H1 (cell line): ENCODE data around the gene CHAT. TPM values are rescaled to one million over a fixed set of nuclear protein-coding genes. Genes with fewer than 3 reads are reported as not detected.

Source experiments
- CTCF ChIA-PET: fragments of 300-600 bp; sonication (Branson Sonifier 250); formaldehyde crosslinking; loops from one replicate; lab custom pipeline; 2021; ENCODE audit not compliant: partially characterized antibody; lab: Charles Lee
- POLR2A ChIA-PET: fragments of 300-600 bp; sonication (Branson Sonifier 250); formaldehyde crosslinking; loops from one replicate; lab custom pipeline; 2021; ENCODE audit warnings: inconsistent platforms; ENCODE audit not compliant: partially characterized antibody; lab: Charles Lee
- DNase-seq, 2 experiments: peaks; one replicate each; pipeline versions ENCODE4 v3.0.0 to v3.0.0-alpha.2; 2010 to 2022; ENCODE audit warnings: low spot score in 2 of 2, low read depth in 1 of 2, mixed read lengths in 1 of 2
- FAIRE-seq: peaks from 2 replicates; lab custom pipeline; 2011; peaks lifted over from hg19 to GRCh38; lab: Jason Lieb, UNC
- H2AFZ ChIP-seq: 2 replicates; pipeline ENCODE4 v1.8.1; 2012; ENCODE audit warnings: low read length, inconsistent platforms
- H2AK5ac ChIP-seq: 2 replicates; pipeline ENCODE4 v1.6.1; 2013; ENCODE audit warnings: low read depth, low read length
- H2BK120ac ChIP-seq: replicated peaks from 2 replicates; pipeline ENCODE3; 2013; ENCODE audit warnings: low read depth, low read length, inconsistent platforms
- H2BK12ac ChIP-seq: 2 replicates; pipeline ENCODE4 v1.6.1; 2013; ENCODE audit warnings: low read depth, low read length
- H2BK15ac ChIP-seq: 2 replicates; pipeline ENCODE4 v1.6.1; 2013; ENCODE audit warnings: low read length
- H2BK20ac ChIP-seq: 2 replicates; pipeline ENCODE4 v1.6.1; 2013; ENCODE audit warnings: low read length
- H2BK5ac ChIP-seq: 2 replicates; pipeline ENCODE4 v1.6.1; 2013; ENCODE audit warnings: low read depth, low read length
- H3K14ac ChIP-seq: 2 replicates; pipeline ENCODE4 v1.6.1; 2013; ENCODE audit warnings: inconsistent platforms; ENCODE audit not compliant: insufficient read length
- H3K18ac ChIP-seq: 2 replicates; pipeline ENCODE4 v1.6.1; 2013; ENCODE audit warnings: low read length; ENCODE audit errors: extremely low read depth
- H3K23ac ChIP-seq: 2 replicates; pipeline ENCODE4 v1.6.1; 2013; ENCODE audit warnings: inconsistent platforms; ENCODE audit not compliant: insufficient read length
- H3K23me2 ChIP-seq: 2 replicates; pipeline ENCODE4 v1.6.1; 2013; ENCODE audit warnings: low read depth, low read length
- H3K27ac ChIP-seq: 2 replicates; pipeline ENCODE4 v1.6.1; 2011; ENCODE audit warnings: low read depth, low read length, inconsistent platforms
- H3K27me3 ChIP-seq, 4 experiments: replicated peaks in 1 of 4; 1 replicate in 1 of 4; 2 replicates in 3 of 4; pipeline versions ENCODE4 v1.6.1 to v1.8.1; 2011 to 2013; ENCODE audit warnings: low read length in 3 of 4, mild to moderate bottlenecking in 3 of 4, inconsistent platforms in 2 of 4, mixed read lengths in 2 of 4, moderate library complexity in 1 of 4; ENCODE audit not compliant: control insufficient read depth in 3 of 4, insufficient read depth in 3 of 4; ENCODE audit errors: extremely low read depth in 1 of 4
- H3K36me3 ChIP-seq, 4 experiments: 2 replicates each; pipeline versions ENCODE4 v1.6.1 to v1.8.1; 2011 to 2013; ENCODE audit warnings: mild to moderate bottlenecking in 4 of 4, low read length in 3 of 4, moderate library complexity in 2 of 4, control low read depth in 1 of 4, inconsistent platforms in 1 of 4; ENCODE audit not compliant: insufficient read depth in 4 of 4, control insufficient read depth in 2 of 4
- H3K4ac ChIP-seq: replicated peaks from 2 replicates; pipeline ENCODE3; 2013; ENCODE audit warnings: low read length, low read depth, mixed read lengths, inconsistent platforms; ENCODE audit not compliant: insufficient read length
- H3K4me1 ChIP-seq, 4 experiments: replicated peaks in 1 of 4; 1 replicate in 1 of 4; 2 replicates in 3 of 4; pipeline versions ENCODE4 v1.6.1 to v1.8.1; 2011 to 2013; ENCODE audit warnings: low read length in 3 of 4, inconsistent platforms in 2 of 4, mixed read lengths in 1 of 4; ENCODE audit not compliant: insufficient read depth in 4 of 4, control insufficient read depth in 3 of 4
- H3K4me2 ChIP-seq, 2 experiments: 2 replicates each; pipeline versions ENCODE4 v1.6.1 to v1.8.1; 2011 to 2013; ENCODE audit warnings: low read depth in 2 of 2, low read length in 2 of 2, control low read depth in 1 of 2, inconsistent platforms in 1 of 2, mild to moderate bottlenecking in 1 of 2; ENCODE audit not compliant: insufficient read depth in 1 of 2
- H3K4me3 ChIP-seq, 4 experiments: fragments of 200-600, 300-600 bp in 1 of 4; sonication (generic), shearing (Covaris generic), sonication (Bioruptor Twin) in 1 of 4; 2 replicates each; pipeline versions ENCODE4 v1.5.1 to v1.8.1; 2011 to 2016; ENCODE audit warnings: low read length in 4 of 4, low read depth in 3 of 4, control low read depth in 2 of 4, inconsistent platforms in 2 of 4, mild to moderate bottlenecking in 2 of 4, mixed read lengths in 1 of 4, moderate library complexity in 1 of 4; ENCODE audit not compliant: insufficient read depth in 2 of 4; ENCODE audit errors: extremely low read depth in 1 of 4
- H3K56ac ChIP-seq: replicated peaks from 2 replicates; pipeline ENCODE3; 2013; ENCODE audit warnings: low read depth, mild to moderate bottlenecking, mixed read lengths, low read length, inconsistent platforms; ENCODE audit not compliant: insufficient read length
- H3K79me1 ChIP-seq: 2 replicates; pipeline ENCODE4 v1.6.1; 2013; ENCODE audit warnings: low read depth, low read length, control low read depth
- H3K79me2 ChIP-seq, 2 experiments: 2 replicates each; pipeline versions ENCODE4 v1.6.1 to v1.8.1; 2012 to 2013; ENCODE audit warnings: low read length in 2 of 2, mild to moderate bottlenecking in 2 of 2, inconsistent platforms in 1 of 2; ENCODE audit not compliant: insufficient read depth in 2 of 2, control insufficient read depth in 1 of 2
- H3K9ac ChIP-seq, 4 experiments: replicated peaks in 1 of 4; 1 replicate in 1 of 4; 2 replicates in 3 of 4; pipeline versions ENCODE4 v1.6.1 to v1.8.1; 2011 to 2013; ENCODE audit warnings: low read depth in 3 of 4, low read length in 3 of 4, control low read depth in 2 of 4, mild to moderate bottlenecking in 2 of 4, moderate library complexity in 2 of 4, inconsistent platforms in 1 of 4; ENCODE audit errors: extremely low read depth in 1 of 4
- H3K9me3 ChIP-seq, 2 experiments: 2 replicates each; pipeline versions ENCODE4 v1.6.1 to v1.8.1; 2012 to 2013; ENCODE audit warnings: mild to moderate bottlenecking in 2 of 2, moderate library complexity in 2 of 2, control low read depth in 1 of 2, inconsistent platforms in 1 of 2, low read depth in 1 of 2, low read length in 1 of 2, mixed read lengths in 1 of 2; ENCODE audit not compliant: insufficient read depth in 2 of 2
- H4K20me1 ChIP-seq, 2 experiments: replicated peaks in 1 of 2; 2 replicates each; pipeline versions ENCODE3 to v1.8.1; 2011 to 2013; ENCODE audit warnings: inconsistent platforms in 2 of 2, low read length in 2 of 2, mild to moderate bottlenecking in 1 of 2; ENCODE audit not compliant: insufficient read depth in 2 of 2, control insufficient read depth in 1 of 2
- H4K5ac ChIP-seq: 2 replicates; pipeline ENCODE4 v1.6.1; 2013; ENCODE audit warnings: low read length, low read depth, mixed read lengths, inconsistent platforms; ENCODE audit not compliant: insufficient read length
- H4K8ac ChIP-seq: 2 replicates; pipeline ENCODE4 v1.8.0; 2013; ENCODE audit warnings: mild to moderate bottlenecking, moderate library complexity, low read length, inconsistent platforms; ENCODE audit not compliant: insufficient read depth; ENCODE audit errors: extremely low read depth
- H4K91ac ChIP-seq: replicated peaks from 2 replicates; pipeline ENCODE3; 2013; ENCODE audit warnings: low read length, mixed read lengths, inconsistent platforms; ENCODE audit not compliant: insufficient read length
- JUN ChIP-seq: IDR thresholded peaks from 2 replicates; pipeline ENCODE4 v1.6.1; 2011; ENCODE audit warnings: low read depth, mild to moderate bottlenecking, improper control_type of control experiment, low read length
- WGBS, 2 experiments: shearing (Covaris generic) in 1 of 2; methylation state at CpG; one replicate each; pipeline versions ENCODE4 v1.1.6 to v1.1.7; 2013 to 2015; ENCODE audit warnings: low lambda C conversion rate in 2 of 2, mixed read lengths in 2 of 2, inconsistent platforms in 1 of 2, low coverage in 1 of 2, missing lambda C conversion rate in 1 of 2; ENCODE audit not compliant: insufficient replicate concordance in 2 of 2, insufficient coverage in 1 of 2, insufficient read length in 1 of 2; ENCODE audit errors: extremely low coverage in 1 of 2, missing lambda C conversion rate in 1 of 2; 5-methylcytosine and 5-hydroxymethylcytosine counted together
- polyA plus RNA-seq, 7 experiments: library from polyadenylated mRNA; depleted of rRNA in 3 of 7; stranded (reverse) in 5 of 7; unstranded in 2 of 7; fragments of >200 nt in 5 of 7; fragments of 200-250 nt in 2 of 7; gene quantifications; 1 replicate in 5 of 7; 2 replicates in 1 of 7; 4 replicates in 1 of 7; pipeline versions ENCODE4 v1.2.1 to v1.2.3, GENCODE V29; 2011 to 2013; ENCODE audit warnings: missing spikeins in 2 of 7, mixed read lengths in 2 of 7
- total RNA-seq: library from RNA; stranded (reverse); fragmentation: NEBNext Ultra II Directional; extraction: Animal tissue kit (Norgen Biotek cat#: 25700); gene quantifications from 2 replicates; pipeline ENCODE4 v1.2.1, GENCODE V29; 2021

Gene CHAT
- total and polyA plus RNA-seq, 2 of the 8 experiments (the other 6 are each of a cell fraction or from before 2014, with no cell fraction given): not detected

DNA sequence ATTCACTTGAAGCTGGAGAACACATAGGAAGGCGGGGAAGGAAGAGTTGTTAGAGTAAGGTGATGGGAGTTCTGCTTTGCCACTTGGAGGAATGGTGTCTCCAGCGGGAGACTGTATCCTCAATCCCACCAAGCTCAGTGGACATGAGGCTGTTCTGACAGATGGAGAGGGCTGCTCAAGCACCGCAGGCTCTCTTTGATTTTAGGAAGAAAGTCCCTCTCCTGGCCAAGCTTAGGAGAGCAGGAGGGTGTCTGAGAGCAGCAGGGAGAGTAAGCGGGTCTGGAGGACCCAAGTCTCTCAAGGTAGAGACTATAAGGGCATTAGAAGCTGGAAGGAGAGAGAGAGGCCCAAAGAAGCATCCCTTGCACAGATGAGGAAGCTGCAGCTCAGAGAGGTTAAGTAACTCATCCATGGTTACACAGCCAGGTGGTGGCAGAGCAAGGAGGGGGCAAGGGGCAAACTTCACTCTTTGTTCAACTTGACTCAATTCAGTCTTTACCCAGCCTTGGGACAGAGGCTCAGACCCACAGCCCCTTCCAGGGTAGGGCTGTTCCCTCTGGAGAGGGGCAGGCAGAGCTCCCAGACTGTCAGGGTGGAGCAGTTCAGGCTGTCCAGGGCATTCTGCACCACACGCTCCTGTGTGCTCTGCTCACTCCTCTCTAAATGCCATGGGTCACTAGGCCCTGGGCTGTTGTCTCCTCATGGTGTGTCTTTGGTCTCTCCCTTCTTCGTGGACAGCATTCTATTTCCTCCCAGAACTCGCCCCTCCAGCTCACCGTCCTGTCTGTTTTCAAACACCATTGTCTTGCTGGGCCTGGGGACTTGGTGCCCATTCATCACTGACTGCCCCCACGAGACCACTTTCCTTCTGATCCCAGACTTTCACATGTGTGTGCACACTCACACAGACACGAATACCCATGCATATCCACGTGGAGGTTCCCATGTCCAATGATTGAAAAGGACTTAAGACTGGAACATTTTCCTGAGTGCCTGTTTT, 8.9 kb downstream of the CHAT start:
- no peak overlapping the region for H2AFZ ChIP-seq
- H3K14ac ChIP-seq: no peak overlapping the region
- H3K23ac ChIP-seq: no peak overlapping the region
- peaks cover 0 to 15% (median 7%) of the 10 kb centered on the region in 4 experiments; a peak in 5 of 7 replicates for H3K27me3 ChIP-seq
- H3K9me3 ChIP-seq: no peaks in the 10 kb centered on the region
- no peak overlapping the region for H3K9ac ChIP-seq
- no peaks in the 10 kb centered on the region for H3K36me3 ChIP-seq
- H4K20me1 ChIP-seq: peaks cover 0 to 2% of the 10 kb centered on the region in 2 experiments
- no peak overlapping the region for H2BK15ac ChIP-seq
- no peak for FAIRE-seq
- POLR2A ChIA-PET: interaction anchor here (0.9 to 1.0 kb wide), 2 partner anchors 11 to 68 kb away, joined by 3 to 4 read pairs; no protein-coding TSS in a partner anchor
- H3K4me3 ChIP-seq: no peak overlapping the region
- CTCF ChIA-PET: interaction anchor here (1.0 to 4.4 kb wide), 8 partner anchors 11 to 125 kb away, joined by 3 to 13 read pairs (median 5); no protein-coding TSS in a partner anchor
- H4K5ac ChIP-seq: no peak overlapping the region
- no peak overlapping the region for H3K27ac ChIP-seq
- no peak overlapping the region for H2BK20ac ChIP-seq
- no peak overlapping the region for H4K8ac ChIP-seq
- H2BK120ac ChIP-seq: no peak overlapping the region
- H3K4me1 ChIP-seq: no peaks in the 10 kb centered on the region
- H3K79me1 ChIP-seq: no peaks in the 10 kb centered on the region
- H4K91ac ChIP-seq: no peak overlapping the region
- no peaks in the 10 kb centered on the region for H3K79me2 ChIP-seq
- H3K4ac ChIP-seq: no peak overlapping the region
- H3K18ac ChIP-seq: no peak overlapping the region
- no peak overlapping the region for H2BK12ac ChIP-seq
- no peak overlapping the region for H3K4me2 ChIP-seq
- no peak for TF ChIP-seq JUN
- no peak overlapping the region for H3K56ac ChIP-seq
- H2BK5ac ChIP-seq: no peak overlapping the region
- DNase-seq: no peak
- WGBS, 2 experiments: 84% methylated on average over 11 of the region's 11 CpGs; no CpG with 5 or more reads in 1 of the 2 experiments
- no peak overlapping the region for H2AK5ac ChIP-seq
- peaks cover 4% of the 10 kb centered on the region; the same call in 1 of the 2 replicates for H3K23me2 ChIP-seq
